ENCODE results near the gene CHST7.

CHST7 gene

GRCh38 chrX:46597208-46597607 lies 23.6 kb downstream of the CHST7 start:
- no peak overlapping the region for H3K27ac ChIP-seq

GRCh38 chrX:46597771-46598170 lies 24.2 kb downstream of the CHST7 start:
- no peak overlapping the region for H3K4me3 ChIP-seq
- H3K27ac ChIP-seq: no peak overlapping the region

More at GRCh38 chrX:46597208-46597607, 23.6 kb downstream of the CHST7 start:
- H3K4me3 ChIP-seq: no peak overlapping the region

GRCh38 chrX:46599051-46599560 lies 25.5 kb downstream of the CHST7 start:
- no peak overlapping the region for H3K27ac ChIP-seq

DNA sequence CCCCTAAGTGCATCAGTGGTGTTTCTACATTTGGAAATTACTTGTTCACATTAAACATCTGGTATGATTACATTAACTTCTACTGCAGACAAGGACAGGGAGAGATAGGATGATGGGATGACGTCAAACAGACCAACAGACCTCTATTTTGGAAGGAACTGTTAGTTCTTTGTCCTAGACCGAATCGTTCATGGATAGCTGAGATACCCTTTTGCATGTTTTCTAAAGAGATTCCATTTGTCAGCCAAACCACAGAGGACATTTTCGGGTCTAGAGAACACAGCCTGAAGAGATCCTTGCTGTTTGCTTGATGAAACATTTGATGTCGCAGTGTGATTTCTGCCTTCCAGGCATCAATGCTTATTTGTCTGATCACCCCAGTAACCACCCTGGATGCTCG lies 27.7 kb downstream of the CHST7 start:
- H3K27ac ChIP-seq: no peak overlapping the region

More at GRCh38 chrX:46599051-46599560, 25.5 kb downstream of the CHST7 start:
- H3K4me3 ChIP-seq: no peak overlapping the region

GRCh38 chrX:46602468-46603102 lies 29.0 kb downstream of the CHST7 start:
- no peak overlapping the region for H3K27ac ChIP-seq
- no peak overlapping the region for H3K4me3 ChIP-seq

More for the DNA sequence above, 27.7 kb downstream of the CHST7 start:
- H3K4me3 ChIP-seq: no peak overlapping the region

GRCh38 chrX:46607916-46608315 lies 34.4 kb downstream of the CHST7 start:
- Histone ChIP-seq H3K27ac (no peak overlapping the region), H3K4me3 (no peak overlapping the region)

- no peak overlapping the region for H3K4me3 ChIP-seq
- no peak overlapping the region for H3K27ac ChIP-seq
These were observed 36.6 kb downstream of the CHST7 start for GRCh38 chrX:46610070-46610658.

GRCh38 chrX:46611658-46612362 lies 38.2 kb downstream of the CHST7 start:
- Histone ChIP-seq H3K27ac (peak overlapping the region in 1 of 21 experiments; percentile 29), H3K4me3 (no peak overlapping the region)

GRCh38 chrX:46617906-46618305 lies 44.3 kb downstream of the CHST7 start:
- Histone ChIP-seq H3K27ac (no peak overlapping the region), H3K4me3 (no peak overlapping the region)

DNA sequence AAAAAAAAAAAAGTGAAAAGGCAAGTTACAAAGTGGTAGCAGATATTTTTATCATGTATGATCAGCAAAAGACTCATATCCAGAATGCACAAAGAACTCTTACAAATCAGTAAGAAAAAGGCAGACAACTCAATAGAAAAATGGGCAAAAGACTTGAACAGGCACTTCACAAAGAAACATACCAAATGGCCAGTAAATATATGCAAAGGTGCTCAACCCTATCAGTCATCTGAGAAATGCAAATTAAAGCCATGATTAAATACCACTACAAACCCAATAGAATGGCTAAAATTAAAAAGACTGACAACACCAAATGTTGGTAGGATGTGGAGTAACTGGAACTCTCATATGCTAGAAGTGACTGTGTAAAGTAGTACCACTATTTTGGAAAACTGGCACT lies 45.4 kb downstream of the CHST7 start:
- no peak overlapping the region for H3K4me3 ChIP-seq
- H3K27ac ChIP-seq: no peak overlapping the region

- Histone ChIP-seq H3K27ac (no peak overlapping the region), H3K4me3 (no peak overlapping the region)
These were observed 46.9 kb downstream of the CHST7 start for GRCh38 chrX:46620505-46620904.

DNA sequence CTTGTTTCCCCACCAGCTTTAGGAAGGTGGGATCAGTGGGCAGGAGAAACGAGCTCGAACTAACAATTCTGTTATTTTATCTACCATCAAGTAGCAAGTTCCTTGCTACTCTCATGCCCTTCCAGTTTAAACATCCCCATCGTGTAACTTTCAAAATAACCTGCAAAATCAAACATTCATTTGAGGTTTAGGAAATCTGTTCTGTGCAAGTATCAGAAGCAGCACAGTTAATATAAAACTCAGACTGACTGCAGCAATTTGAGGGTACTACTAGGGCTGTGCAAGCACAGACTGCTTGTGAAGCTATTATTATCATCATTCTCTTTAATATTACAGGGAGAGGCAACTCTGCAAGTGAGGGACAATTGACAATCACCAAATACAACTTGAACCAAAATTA lies 48.0 kb downstream of the CHST7 start:
- Histone ChIP-seq H3K4me3 (no peak overlapping the region), H3K27ac (no peak overlapping the region)

- Histone ChIP-seq H3K27ac (no peak overlapping the region), H3K4me3 (no peak overlapping the region)
These were observed 50.7 kb downstream of the CHST7 start for GRCh38 chrX:46624090-46624786.

DNA sequence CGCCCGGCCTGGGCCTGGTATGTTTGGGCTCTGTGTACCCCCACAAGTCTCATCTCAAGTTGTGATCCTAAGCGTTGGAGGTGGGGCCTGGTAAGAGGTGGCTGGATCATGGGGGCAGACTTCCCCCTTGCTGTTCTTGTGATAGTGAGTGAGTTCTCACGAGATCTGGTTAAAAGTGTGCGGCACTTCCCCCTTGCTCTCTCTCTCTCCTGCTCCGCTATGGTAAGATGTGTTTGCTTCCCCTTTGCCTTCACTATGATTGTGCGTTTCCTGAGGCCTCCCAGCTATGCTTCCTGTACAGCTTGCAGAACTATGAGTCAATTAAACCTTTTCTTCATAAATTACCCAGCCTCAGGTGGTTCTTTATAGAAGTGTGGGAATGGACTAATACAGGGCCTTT lies 53.0 kb downstream of the CHST7 start:
- H3K4me3 ChIP-seq: no peak overlapping the region

DNA sequence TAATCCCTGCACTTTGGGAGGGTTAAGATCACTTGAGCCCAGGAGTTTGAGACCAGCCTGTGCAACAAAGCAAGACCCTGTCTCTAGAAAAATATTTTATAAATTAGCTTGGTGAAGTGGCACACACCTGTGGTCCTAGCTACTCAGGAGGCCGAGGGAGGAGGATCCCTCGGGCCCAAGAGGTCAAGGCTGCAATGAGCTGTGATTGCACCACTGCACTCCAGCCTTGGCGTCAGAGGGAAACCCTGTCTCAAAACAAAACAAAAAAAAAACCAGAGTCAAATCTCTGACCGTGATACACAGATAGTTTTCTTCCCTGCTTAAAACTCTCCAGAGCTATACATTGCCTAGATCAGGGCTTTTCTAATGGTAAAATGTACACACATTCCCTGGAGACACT lies 53.5 kb downstream of the CHST7 start:
- Histone ChIP-seq H3K27ac (peak overlapping the region in 9 of 21 experiments; percentile 11 to 74 (median 43)), H3K4me3 (no peak overlapping the region)

More for the DNA sequence above, 53.0 kb downstream of the CHST7 start:
- H3K27ac ChIP-seq: peak overlapping the region in 7 of 21 experiments; percentile 18 to 72 (median 41)

- H3K27ac ChIP-seq: peak overlapping the region in 11 of 21 experiments; percentile 13 to 74 (median 59)
- H3K4me3 ChIP-seq: no peak overlapping the region
These were observed 54.3 kb downstream of the CHST7 start for GRCh38 chrX:46627711-46628419.

- peak overlapping the region in 15 of 21 experiments; percentile 13 to 74 (median 57) for H3K27ac ChIP-seq
- no peak overlapping the region for H3K4me3 ChIP-seq
These were observed 55.2 kb downstream of the CHST7 start for GRCh38 chrX:46628460-46629371.

- Histone ChIP-seq H3K27ac (no peak overlapping the region), H3K4me3 (no peak overlapping the region)
These were observed 56.6 kb downstream of the CHST7 start for GRCh38 chrX:46630141-46630540.
